ENCODE data around the gene GON4L.

The GON4L gene

GRCh38 chr1:155859881-155860871 lies 3.2 kb upstream of the GON4L start (continued):
- TF ChIP-seq, protein P1, sequence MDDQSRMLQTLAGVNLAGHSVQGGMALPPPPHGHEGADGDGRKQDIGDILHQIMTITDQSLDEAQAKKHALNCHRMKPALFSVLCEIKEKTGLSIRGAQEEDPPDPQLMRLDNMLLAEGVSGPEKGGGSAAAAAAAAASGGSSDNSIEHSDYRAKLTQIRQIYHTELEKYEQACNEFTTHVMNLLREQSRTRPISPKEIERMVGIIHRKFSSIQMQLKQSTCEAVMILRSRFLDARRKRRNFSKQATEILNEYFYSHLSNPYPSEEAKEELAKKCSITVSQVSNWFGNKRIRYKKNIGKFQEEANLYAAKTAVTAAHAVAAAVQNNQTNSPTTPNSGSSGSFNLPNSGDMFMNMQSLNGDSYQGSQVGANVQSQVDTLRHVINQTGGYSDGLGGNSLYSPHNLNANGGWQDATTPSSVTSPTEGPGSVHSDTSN (CRISPR knock-in tag; IDR thresholded peaks at IDR 0.05), result no peak
- TF ChIP-seq ZNF2 (tag by site-specific recombination; IDR thresholded peaks at IDR 0.05) (no peak), ZNF146 (tag by site-specific recombination; IDR thresholded peaks at IDR 0.05) (no peak), ZNF362 (tag by site-specific recombination; IDR thresholded peaks at IDR 0.05) (no peak), ZSCAN30 (tag by site-specific recombination; IDR thresholded peaks at IDR 0.05) (peak; percentile 43; the same call in 1 of the 2 replicates), ZNF701 (tag by site-specific recombination; IDR thresholded peaks at IDR 0.05) (no peak), ZBTB7A (tag by site-specific recombination; IDR thresholded peaks at IDR 0.05; ENCODE audit: low read depth) (no peak), ZBTB48 (tag by site-specific recombination; IDR thresholded peaks at IDR 0.05) (no peak), ZNF560 (tag by site-specific recombination; IDR thresholded peaks at IDR 0.05; ENCODE audit: borderline replicate concordance) (no peak), ZBTB1 (tag by site-specific recombination; IDR thresholded peaks at IDR 0.05) (0 out of 2 replicates have a peak, but pooled peaks have one; percentile 32), ZNF416 (tag by site-specific recombination; IDR thresholded peaks at IDR 0.05) (no peak), SALL2 (tag by site-specific recombination; IDR thresholded peaks at IDR 0.05; ENCODE audit: borderline replicate concordance) (no peak), ZNF692 (tag by site-specific recombination; IDR thresholded peaks at IDR 0.05) (peak; percentile 93), INSM2 (tag by site-specific recombination; IDR thresholded peaks at IDR 0.05) (peak; percentile 51; the same call in 1 of the 2 replicates), ZNF394 (tag by site-specific recombination; IDR thresholded peaks at IDR 0.05; ENCODE audit: borderline replicate concordance) (peak; percentile 27; the same call in 1 of the 2 replicates), ZNF768 (tag by site-specific recombination; IDR thresholded peaks at IDR 0.05) (no peak), ZFP3 (tag by site-specific recombination; IDR thresholded peaks at IDR 0.05; ENCODE audit: low read depth) (no peak)

DNA sequence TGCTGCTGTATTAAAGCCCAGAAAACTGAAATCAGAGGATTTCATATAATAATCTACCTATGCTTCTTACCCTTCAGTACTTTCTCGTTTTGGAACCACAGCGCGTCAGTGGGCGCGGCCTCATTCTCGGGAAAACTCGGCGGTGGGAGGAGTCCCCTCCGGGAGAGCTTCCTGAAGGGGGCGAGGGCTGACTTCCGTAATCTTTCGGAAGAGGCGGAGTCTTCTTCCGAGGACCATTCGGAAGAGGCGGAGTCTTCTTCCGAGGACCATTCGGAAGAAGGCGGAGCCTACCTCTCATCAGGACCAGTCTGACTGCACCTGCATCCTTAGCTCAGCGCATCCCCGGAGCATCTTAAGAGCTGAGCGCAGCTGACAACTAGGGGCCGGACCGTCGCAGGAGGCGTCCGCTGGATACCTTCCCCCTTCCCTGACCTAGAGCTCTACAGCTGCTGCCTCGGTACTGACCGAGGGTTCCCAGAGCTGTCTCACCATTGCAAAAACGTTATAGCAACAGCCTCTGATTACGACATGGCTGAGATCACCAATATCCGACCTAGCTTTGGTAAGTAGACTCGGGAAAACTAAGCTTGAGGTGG lies 2.3 kb upstream of the GON4L start, which contains the start of gene SYT11:
TSS of gene SYT11 (plus strand) at position 334 of the 596 bp plus-strand sequence. CDS start at position 529, 195 bp downstream.
- peak within 1 kb of the TSS; percentile 27; the same call in 1 of the 2 replicates for H3K27ac ChIP-seq (ENCODE audit: extremely low read depth, low read depth, low read length)
- peaks cover 8 to 12% of the 10 kb centered on the region in 2 experiments; a peak in 2 of 3 replicates for H3K36me3 ChIP-seq (ENCODE audit: control insufficient read depth in 2 of 2, insufficient read depth in 1 of 2, low read length in 2 of 2)
- CTCF ChIA-PET, result interaction anchor here (0.5 kb wide), 1 partner anchor 1429 kb away, joined by 3 read pairs; no protein-coding TSS in a partner anchor
- TF ChIP-seq GLIS1 (tag by site-specific recombination; IDR thresholded peaks at IDR 0.05), result peak; percentile 13; the same call in 1 of the 2 replicates
- TF ChIP-seq SCRT2 (tag by site-specific recombination; IDR thresholded peaks at IDR 0.05), result peak; percentile 82
- peak; percentile 79 for TF ChIP-seq ZNF341 (tag by site-specific recombination; IDR thresholded peaks at IDR 0.05; ENCODE audit: low read depth)
- 0 out of 2 replicates have a peak, but pooled peaks have one; percentile 10 for TF ChIP-seq ZBTB21 (tag by site-specific recombination; IDR thresholded peaks at IDR 0.05)
- peak; percentile 40; the same call in 1 of the 2 replicates for TF ChIP-seq KLF9 (tag by site-specific recombination; IDR thresholded peaks at IDR 0.05; ENCODE audit: low read depth)
- no peak for TF ChIP-seq ZNF416 (tag by site-specific recombination; IDR thresholded peaks at IDR 0.05)
- TF ChIP-seq ZNF510 (tag by site-specific recombination; IDR thresholded peaks at IDR 0.05; ENCODE audit: insufficient replicate concordance), result no peak
- TF ChIP-seq ZNF549 (tag by site-specific recombination; IDR thresholded peaks at IDR 0.05), result no peak
- peak; percentile 66; the same call in 1 of the 2 replicates for TF ChIP-seq IKZF3 (tag by site-specific recombination; IDR thresholded peaks at IDR 0.05)
- peak; percentile 86 for TF ChIP-seq SP2 (tag by site-specific recombination; IDR thresholded peaks at IDR 0.05)
- TF ChIP-seq SP3 (tag by site-specific recombination; IDR thresholded peaks at IDR 0.05), result peak; percentile 81
- peak; percentile 13; the same call in 1 of the 2 replicates for TF ChIP-seq ZNF10 (tag by site-specific recombination; IDR thresholded peaks at IDR 0.05)
- 0 out of 2 replicates have a peak, but pooled peaks have one; percentile 4 for TF ChIP-seq ZNF600 (tag by site-specific recombination; IDR thresholded peaks at IDR 0.05)
- TF ChIP-seq ZNF626 (tag by site-specific recombination; IDR thresholded peaks at IDR 0.05), result no peak
- peak within 1 kb of the TSS; percentile 52 for H3K4me3 ChIP-seq (ENCODE audit: low read depth, low read length)
- H3K9me3 ChIP-seq (ENCODE audit: control insufficient read depth, insufficient read depth, low read depth, low read length), result no peaks in the 10 kb centered on the region
- POLR2A ChIA-PET, result interaction anchor here (1.1 to 1.6 kb wide), 4 partner anchors 10 to 118 kb away, joined by 3 to 6 read pairs (median 4); no protein-coding TSS in a partner anchor
- peaks cover 3% of the 10 kb centered on the region; the same call in 1 of the 2 replicates for H3K4me1 ChIP-seq (ENCODE audit: control insufficient read depth, insufficient read depth, low read length)

Measured in HEK293 (cell line).